Activated CD4-positive, alpha-beta T cell treated with anti-CD3 and anti-CD28 coated beads for 4 hours (primary cell): ENCODE results near the gene LYZL6.
A peak's percentile ranks its signal among the peaks of the same experiment; 100 is the strongest.
"Not testable (repeated sequence)": the region's sequence is repeated elsewhere in the genome, so short reads cannot be mapped to it uniquely, and the experiment has no call there.

Experiments
- DNase-seq, 2 donors: peaks; one replicate each; pipeline ENCODE4 v3.0.0-alpha.2; 2020

Gene LYZL6

DNA sequence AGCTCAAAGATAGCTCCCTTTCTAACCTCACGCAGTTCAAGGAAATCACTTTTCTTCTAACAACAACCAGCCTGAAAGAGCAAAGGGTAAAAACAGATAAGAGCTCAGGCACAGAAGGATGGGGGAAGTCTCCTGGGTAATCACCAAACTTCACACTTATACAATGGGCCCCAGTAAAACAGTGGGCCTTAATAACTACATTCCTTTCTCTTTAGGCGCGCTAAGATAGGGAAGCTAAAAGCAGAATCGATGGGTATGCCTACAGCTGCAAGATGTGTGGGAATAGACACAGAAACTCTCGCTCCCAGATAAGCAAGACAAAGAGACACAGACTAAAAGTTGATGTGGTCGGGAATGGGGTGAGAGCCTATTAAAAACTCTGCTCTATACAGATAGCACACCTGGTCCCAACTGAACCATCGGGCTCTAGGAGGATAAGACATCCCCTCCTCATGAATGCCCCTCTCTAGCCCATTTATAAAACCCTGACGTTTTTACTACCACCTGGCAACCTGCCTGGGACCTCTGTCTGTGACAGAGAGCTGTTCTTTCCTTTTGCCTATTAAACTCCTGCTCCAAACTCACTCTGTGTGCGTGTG is 826 bp downstream of the LYZL6 start:
- no peak for DNase-seq

DNA sequence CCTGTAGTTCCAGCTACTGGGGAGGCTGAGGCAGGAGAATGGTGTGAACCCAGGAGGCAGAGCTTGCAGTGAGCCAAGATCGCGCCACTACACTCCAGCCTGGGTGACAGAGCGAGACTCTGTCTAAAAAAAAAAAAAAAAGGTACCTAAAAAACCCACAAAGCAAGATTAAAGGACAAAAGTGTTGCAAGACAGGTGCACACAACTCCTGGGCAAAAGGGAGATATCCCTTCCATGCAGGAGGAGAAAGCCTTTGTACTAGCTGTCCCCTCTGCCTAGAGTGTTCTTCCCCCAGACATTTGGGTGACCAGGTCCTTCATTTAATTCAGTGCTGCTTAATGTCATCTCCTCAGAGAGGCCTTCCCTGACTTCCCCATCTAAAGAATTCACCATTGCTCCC is 5.0 kb downstream of the LYZL6 start:
- DNase-seq, result not testable (repeated sequence)

DNA sequence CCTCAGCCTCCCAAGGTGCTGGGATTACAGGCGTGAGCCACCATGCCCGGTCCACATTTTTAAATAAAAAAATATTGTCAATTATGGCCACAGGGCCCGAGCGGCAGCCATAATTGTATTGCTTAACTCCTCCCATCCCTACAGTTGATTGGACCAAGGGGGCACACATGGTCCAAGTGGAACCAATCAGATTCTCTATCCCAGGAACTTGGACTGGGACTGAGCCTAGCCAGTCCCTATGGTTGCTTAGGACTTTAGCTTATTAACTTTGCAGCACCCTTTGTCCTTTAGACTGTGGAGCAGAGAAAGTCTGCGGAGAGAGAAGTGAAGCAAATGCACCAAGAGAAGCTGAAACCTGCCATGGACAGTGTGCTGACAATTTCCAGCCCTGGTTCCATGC is 7.5 kb downstream of the LYZL6 start:
- DNase-seq, result no peak

DNA sequence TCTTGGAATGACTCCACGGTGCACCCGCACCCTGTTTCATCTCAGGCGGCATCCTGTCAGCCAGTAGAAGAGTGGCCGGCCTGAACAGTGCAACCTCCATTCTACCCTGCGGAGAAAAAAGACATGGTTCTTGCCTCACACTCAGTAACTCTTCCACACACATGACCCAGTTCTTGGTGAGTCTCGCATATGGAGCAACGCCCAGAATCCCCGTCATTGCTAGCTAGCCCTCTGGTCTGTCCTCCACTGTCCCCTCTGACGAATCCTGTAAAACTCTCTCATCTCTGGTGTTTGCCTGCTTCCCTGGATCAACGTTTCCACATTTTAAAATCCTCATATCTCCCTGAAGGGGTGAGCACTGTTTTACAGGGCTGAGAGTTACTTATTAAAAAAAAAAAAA is 8.8 kb downstream of the LYZL6 start:
- no peak for DNase-seq

DNA sequence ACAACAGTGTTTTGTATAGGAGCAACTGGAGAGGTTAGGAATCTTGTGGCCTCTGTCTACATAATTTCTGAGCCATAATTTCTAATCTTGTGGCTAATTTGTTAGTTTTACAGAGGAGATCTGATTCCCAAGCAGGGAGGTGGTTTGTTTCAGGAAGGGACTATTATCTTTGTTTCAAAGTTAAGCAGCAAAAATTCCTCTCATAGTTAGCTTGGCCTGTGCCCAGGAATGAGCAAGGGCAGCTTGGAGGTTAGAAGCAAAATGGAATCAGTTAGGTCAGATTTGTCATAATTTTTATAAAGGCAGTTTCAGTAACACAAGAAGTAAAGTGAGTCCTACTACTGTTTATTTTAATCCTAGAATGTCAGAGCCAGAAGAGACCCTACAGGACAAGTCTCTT is 10.9 kb downstream of the LYZL6 start:
- no peak for DNase-seq

DNA sequence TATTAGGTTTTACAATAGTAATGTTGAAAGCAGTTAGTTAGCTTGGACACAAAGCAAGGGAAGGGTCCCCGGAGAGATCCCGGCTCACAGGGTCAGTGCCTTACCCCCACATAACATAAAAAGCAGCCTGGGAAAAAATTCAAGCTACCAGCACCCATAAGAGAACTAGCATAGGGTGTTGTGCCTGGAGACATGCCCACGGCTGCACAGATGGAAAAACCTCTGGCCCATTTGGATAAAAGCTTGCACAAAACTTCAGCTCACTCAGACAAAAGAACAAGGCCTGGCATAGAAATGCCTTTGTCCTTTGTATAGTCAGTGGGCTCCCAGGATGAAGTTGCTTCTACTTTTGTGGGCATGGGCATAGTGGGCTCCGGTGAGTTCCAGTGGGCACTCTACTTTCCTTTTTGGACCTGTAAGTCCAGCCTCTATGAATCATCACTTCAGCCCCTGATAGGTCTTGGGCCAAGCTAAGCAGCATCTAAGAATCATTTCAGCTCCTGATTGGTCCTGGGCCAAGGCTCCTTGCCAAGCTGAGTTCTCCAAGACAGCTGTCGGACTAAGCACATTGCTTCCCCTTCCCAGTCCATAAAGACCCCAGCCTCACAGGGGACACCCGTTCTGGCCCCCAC is 11.6 kb downstream of the LYZL6 start:
- no peak for DNase-seq

DNA sequence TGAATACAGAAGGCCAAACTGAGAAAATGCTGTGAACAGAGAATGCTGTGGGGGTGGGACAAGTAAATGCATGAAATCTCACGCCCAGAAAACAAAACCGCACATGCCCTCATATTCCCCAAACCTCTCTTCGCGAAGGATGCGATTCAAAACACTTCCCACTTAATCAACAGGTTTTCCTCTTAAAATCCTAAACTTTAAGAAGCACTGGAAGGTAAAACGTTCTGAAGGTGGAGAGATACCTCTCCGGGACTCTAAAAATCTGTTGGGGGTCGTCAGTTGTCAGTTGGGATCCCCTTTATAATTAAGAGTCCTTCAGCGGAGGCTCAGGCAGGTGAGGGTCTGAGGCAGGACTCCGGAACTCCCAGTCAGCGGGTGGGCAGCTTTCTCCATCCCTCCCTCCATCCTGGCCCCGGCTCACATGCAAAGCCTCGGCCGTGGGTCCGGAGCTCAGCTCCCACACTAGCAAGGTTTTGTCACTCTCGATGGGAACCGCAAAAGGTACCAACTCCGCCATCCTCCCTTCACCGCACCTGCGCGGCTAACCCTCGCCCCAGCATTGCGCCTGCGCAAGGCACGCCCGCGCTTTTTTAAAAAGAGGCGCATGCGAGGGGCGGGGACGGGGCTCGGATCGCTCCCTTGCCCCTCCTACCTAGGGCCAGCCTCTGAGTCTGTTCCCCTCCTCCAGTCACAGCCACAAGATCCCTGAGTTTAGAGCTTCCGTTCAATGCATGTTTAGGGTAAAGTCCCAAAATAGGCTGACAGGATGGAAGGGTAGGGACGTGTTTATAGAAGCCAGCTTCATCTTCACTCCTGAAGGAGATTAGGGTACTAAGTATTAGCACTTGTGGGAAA is 13.1 kb downstream of the LYZL6 start, which contains the start of gene RDM1:
Gene RDM1, minus strand, starts transcription at position 563 of the 855 bp plus-strand sequence. Its CDS starts 46 bp downstream, at position 517.
- DNase-seq, result peak; percentile 69 to 71

DNA sequence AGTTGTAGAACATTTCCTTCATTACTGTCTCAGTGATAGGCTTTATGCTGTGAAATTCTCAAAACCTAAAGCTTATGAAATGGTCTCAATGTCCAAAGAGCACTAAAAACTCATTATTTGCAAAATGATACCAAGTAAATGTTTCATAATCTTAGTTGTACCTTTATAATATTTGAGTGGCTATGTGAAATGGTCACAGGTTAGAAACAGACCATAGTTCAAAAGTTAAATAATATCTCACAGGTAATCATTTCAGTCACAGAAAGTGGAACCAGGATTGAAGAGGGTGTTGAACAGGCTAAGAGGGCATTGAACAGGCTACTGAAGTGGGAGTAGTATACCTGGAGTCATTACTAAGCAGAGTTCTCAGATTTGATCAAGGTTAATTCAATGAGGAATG is 15.8 kb downstream of the LYZL6 start:
- no peak for DNase-seq

DNA sequence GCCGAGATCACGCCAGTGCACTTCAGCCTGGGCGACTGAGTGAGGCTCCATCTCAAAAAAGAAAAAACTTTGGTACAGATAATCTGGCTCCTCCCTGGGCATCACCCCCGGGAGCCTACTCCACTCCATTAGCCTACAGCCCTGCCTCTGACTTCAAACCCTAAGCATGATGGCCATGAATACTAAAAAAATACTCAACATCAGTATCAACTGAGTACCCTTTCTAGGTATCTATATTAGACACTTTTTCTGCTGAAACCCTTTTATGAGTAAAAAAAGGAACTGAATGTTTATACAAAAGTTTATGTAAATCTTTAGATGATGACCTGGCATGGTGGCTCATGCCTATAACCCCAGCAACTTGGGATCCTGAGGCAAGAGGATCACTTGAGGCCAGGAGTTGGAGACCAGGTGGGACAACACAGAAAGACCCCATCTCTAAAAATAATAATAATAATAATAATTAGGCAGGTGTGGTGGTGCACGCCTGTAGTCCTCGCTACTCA is 19.9 kb downstream of the LYZL6 start:
- DNase-seq, result no peak

DNA sequence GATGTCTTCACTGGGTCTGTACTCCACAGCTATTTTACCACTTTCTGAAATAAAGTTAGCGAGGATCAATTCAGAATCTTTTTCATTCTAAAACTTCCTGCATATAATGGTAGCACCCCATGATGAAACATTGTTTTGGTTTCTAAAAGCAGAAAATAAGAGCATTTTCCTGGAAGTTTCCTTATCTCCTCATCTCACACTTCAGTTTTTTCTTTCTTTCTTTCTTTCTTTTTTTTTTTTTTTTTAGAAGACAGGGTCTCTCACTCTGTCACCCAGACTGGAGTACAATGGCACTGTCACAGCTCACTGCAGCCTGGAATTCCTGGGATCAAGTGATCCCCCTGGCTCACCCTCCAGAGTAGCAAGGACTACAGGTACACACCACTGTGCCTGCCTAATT is 23.3 kb downstream of the LYZL6 start:
- no peak for DNase-seq

DNA sequence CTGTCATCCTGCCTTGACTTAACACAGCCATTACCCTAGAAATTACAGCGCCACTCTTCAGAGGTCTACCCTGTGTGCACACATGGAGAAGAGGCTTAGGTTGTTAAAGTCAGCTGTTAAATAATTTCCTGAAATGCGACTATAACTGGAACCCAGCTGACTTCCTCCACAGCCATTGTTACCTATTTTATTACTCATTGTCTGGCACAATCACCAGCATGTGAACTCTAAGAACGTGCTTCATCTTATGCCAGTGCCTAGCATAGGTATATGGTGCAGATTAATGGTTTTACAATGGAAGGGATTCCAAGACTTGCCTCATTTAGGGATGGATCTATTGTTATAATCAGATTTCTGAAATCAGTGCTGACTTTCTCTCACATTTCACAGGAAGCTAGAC is 24.8 kb downstream of the LYZL6 start:
- no peak for DNase-seq

DNA sequence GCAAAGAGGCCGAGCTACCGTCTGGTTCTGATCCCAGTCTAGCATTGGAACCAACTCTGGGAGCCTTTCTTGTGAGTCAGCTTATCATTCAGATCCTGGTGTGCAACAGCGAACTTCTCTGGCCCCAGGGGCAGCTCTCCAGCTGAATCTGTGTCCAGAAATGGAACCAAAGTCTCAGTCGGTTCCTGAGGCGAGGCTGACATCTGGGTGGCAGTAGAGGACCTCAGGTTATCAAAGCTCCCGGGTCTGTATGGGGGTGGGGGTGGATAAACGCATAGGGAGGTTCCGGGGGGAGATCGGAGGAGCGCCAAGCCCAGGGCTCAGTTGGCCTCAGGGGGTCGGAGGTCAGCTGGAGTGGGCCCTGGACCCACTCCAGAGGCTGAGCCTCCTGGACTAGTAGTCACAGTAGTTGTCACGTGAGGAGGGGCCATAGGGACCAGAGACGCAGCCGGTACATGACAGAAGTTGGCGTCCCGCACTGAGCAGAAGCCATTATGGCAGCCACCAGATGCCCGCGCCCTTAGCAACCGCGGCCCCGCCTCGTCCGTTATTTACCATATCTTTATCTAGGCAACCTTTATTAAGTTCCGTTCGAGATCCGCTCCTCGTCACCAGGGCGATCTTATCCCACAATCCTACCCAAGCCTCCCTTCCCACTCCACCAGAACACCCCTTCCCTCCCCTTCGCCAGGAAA is 25.8 kb downstream of the LYZL6 start:
- no peak for DNase-seq

DNA sequence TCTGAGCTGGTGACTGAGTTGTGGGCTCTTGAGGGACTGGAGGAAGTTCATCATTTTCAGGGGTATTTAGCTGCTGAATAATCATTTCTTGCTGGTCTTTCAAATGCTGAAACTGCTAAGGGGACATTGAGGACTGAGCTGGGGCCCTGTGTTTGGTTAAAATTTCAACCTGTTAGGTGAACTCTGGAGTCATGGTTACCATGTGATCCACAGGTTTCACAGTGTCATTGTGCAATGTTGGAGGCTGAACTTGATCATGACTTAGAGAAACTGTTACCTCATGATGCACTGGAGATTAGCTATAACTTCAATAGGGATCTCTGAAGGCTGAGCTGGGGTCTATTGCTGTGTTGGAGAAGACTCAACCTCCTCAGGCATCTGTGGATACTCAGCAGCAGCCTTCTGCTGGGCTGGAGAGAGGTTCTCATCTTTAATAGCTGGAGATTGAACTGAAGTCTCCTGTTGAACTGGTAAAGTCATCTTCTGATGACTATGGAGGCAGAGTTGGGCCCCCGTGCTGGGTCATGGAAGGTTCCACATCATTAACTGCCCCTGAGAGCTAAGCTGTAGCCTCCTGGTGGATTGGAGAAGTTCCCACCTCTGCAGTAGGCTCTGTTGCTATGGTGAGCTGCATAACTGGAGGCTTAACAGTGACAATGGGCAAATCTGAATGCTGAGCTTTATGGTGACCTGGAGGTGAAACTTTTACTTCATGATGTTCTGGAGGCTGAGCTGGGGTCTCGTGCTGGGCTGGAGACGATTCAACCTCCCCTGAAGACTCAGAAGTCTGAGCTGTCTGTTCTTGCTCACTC is 28.2 kb downstream of the LYZL6 start:
- no peak for DNase-seq

DNA sequence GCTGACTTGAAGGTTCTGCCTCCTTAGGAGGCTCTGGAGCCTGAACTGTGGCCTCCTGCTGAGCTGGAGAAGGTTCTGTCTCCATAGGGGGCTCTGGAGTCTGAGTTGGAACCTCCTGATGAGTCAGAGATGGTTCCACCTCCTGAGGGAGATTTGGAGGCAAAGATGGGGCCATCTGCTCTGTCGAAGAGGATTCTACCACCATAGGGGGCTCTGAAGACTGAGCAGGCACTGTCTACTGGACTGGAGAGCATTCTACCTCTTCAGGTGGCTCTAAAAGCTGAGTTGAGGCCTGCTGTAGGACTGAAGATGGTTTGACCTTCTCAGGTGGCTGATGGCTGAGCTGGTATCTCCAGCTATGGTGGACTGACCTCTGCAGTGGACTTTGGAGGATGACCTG is 29.2 kb downstream of the LYZL6 start:
- no peak for DNase-seq

DNA sequence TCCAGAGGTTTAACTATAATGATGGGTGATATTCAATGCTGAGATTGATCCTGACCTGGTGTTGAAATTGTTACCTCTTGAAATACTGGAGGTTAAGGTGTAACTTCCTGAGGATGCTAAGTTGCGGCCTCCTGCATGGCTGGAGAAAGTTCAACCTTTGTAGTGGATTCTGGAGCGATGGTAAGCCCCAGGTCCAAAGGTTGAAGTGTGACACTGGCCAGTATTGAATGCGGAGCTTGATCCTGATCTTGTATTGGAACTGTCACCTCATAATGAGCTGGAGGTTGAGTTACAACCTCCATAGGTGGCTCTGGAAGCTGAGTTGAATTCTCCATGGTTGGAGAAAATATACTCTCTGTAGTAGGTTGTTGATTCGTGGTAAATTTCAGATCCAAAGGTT is 29.9 kb downstream of the LYZL6 start:
- no peak for DNase-seq

DNA sequence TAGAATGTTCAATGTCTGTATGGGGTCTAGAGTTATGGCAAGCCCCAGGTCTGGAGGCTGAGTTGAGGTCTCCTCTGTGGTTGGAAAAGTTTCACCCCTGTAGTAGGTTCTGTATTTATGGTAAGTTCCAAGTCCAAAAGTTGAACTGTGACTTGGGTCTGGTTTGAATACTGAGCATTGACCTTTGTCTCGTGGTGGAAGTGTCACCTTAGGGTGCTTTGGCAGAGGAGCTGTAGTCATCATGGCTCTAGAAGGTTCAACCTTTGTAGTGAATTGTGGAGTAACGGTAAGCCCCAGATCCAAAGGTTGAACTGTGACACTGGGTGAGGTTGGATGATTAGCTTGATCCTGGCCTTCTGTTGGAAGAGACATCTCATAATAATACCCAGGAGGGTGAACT is 30.6 kb downstream of the LYZL6 start:
- DNase-seq, result no peak

DNA sequence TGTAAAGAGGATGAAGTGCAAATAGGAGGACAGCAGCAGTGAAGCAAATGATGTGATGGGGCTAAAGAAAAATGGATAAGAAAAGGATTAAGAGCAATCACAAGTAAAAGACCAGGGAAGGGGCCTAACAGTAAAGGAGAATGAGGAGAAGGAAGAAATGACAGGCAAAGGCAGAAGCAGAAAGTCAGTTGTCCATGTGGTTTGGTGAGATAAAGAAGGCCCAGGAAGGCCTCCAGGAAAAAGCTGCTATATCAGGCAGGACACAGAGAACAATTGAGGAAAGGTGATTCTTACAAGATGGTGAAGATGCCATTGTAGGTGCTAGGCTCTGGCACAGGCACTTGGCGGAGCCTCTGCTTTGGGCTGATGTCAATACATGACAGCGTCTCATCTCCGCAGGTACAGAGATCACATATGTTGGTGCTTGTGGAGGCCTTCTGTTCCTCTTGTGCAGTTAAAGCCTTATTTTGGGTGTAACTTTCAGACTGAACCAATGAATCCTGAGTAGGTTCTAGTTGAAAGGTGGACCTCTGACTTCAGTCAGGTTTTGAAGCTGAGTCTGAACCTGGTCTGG is 31.1 kb downstream of the LYZL6 start:
- DNase-seq, result no peak

DNA sequence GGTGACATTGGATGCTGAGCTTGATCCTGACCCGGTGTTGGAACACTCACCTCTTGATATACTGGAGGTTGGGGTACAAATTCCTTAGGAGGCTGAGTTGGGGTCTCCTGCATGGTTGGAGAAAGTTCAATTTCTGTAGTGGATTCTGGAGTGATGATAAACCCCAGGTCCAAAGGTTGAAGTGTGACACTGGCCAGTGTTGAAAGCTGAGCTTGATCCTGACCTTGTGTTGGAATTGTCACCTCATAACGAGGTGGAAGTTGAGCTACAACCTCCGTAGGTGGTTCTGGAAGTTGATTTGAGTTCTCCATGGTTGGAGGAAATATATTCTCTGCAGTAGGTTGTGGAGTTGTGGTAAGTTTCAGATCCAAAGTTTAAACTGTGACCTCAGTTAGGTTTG is 34.1 kb downstream of the LYZL6 start:
- DNase-seq, result no peak

DNA sequence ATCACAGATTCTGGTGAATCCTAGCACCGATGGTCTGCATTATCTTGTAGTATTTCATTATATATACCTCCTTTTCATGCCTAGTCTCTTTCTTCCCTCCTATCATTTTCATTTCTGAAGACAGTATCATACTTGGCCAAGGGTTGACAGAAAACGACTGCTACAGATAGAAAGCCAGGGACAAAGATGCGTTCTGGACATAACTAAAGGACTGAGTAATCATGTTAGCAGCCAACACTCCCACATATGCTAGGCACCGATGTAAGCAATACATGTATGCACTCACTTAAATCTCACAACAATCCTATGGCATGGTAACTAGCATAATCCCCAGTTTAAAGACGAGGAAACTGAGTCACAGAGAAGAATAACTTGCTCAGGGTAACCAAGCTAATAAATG is 35.8 kb downstream of the LYZL6 start:
- DNase-seq, result no peak

DNA sequence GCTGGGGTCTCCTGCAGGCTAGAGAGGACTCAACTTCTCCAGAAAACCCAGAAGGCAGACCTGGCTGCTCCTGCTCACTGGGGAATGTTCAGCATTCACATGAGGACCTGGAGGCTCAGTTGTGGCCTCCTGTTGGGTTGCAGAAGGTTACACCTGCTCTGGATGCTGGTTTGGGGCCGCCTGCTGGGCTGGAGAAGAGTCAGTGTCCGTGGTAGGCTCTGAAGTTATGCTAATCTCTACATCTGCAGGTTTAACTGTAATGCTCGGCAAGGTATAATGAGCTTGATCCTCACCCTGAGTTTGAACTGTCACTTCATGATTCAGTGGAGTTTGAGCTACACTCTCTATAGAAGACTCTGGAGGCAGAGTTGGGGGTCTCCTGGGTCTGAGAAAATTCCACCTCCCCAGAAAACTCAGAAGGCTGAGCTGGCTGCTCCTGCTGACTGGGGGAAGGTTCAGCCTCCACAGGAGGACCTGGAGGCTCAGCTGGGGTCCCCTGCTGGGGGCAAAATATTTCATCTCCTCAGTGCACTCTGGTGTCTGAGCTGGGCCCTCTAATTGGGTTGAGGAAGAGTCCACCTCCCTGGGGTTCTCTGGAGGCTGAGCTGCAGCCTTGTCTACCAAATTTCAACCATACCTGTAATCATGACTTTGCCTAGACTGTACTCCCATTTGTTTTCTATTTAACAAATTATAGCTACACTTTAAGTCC is 36.4 kb downstream of the LYZL6 start:
- no peak for DNase-seq

DNA sequence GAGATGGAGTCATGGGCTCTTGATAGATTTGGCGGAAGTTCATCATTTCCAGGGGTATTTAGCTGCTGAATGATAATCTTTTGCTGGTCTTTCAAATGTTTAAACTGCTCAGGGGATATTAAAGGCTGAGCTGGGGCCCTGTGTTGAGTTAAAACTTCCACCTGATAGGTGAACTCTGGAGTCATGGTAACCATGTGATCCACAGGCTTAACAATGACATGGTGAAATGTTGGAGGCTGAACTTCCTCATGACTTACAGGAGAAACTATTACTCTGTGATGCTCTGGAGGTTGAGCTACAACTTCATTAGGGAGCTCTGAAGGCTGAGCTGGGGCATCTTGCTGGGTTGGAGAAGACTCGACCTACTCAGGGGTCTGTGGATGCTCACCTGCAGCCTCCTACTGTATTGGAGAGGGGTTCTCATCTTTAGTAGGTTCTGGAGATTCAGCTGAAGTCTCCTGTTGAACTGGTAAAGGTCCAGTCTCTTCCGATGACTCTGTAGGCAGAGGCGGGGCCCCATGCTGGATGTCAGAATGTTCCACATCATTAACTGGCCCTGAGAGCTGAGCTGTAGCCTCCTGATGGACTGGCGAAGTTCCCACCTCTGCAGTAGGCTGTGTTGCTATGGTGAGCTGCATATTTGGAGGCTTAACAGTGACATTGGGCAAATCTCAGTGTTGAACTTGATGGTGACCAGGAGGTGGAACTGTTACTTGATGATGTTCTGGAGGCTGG is 37.2 kb downstream of the LYZL6 start:
- DNase-seq, result no peak
